Suppressor macrophage (primary cell): ENCODE measurements around the gene NEK6.
A peak's percentile ranks its signal among the peaks of the same experiment; 100 is the strongest.

Source experiments
- DNase-seq, 4 experiments: peaks; one replicate each; pipeline ENCODE4 v3.0.0-alpha.2; 2020 to 2022
- total RNA-seq, 17 experiments: gene quantifications; one replicate each; lab custom pipeline; 2026; ENCODE audit warnings: mixed read lengths in 6 of 17, inconsistent platforms in 3 of 17; lab: John Stamatoyannopoulos, UW

NEK6 gene
- total RNA-seq, result 142 to 360 (median 244) reads per million in 17 experiments

DNA sequence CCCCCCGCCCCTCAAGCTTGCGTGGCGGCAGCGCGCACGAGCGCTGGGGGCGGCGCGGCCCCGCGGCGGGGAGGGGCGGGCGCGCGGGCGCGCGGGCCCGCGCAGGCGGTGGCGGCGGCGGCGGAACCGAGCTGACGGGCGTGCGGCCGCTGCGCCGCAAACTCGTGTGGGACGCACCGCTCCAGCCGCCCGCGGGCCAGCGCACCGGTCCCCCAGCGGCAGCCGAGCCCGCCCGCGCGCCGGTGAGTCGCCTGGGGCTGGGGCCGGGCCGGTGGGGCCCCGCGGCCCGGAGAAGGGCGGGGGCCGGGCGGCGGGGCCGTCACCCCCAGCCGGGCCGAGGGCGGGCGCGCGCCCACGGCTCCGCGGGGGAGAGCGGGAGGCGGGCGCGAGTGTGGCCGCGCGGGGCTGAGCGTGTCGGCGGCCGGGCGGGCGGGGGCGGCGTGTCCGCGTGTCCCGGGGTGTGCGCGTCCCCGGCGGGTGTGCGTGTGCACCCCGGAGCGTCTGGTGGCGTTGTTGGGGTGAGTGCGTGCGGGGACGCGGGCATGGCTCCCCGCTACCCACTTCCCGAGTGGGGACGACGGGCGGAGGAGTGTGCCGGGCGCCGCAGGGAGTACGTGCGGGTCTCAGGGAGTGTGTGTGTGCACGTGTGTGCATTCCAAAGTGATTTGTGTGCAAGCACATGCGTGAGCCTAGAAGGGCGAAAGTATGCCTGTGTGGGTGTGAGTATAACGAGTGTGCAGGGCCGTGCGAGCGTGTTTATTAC lies at the start of gene NEK6:
NEK6 (plus strand) TSS at position 106 of the 763 bp plus-strand sequence. CDS start 44,016 bp downstream, outside the sequence.
- DNase-seq, result peak in 3 of 4 experiments; percentile 47 to 83 (median 75)

DNA sequence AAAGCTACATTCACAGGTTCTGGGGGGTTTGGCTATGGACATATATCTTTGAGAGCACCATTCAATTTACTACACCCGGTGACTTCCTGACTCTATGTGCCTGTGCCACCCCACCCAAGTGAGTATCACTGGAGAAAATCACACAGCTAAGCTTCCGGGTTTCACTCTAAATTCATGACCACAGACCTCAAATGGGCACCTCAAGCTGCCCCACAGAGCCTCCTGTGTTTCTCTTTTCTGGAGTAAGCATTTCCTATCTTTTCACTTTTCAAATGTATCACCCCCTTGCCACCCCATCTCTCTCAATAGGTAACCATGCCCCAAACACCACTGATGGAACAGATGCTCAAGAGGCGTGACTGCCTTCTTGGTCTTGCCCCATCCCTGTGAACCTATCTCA lies 49.2 kb upstream of the NEK6 start:
- DNase-seq, result no peak

- no peak for DNase-seq
These were observed 48.5 kb upstream of the NEK6 start for GRCh38 chr9:124209279-124209678.

GRCh38 chr9:124209774-124210173 lies 48.0 kb upstream of the NEK6 start:
- no peak for DNase-seq

GRCh38 chr9:124210697-124211096 lies 47.1 kb upstream of the NEK6 start:
- peak in 1 of 4 experiments; percentile 53 for DNase-seq

DNA sequence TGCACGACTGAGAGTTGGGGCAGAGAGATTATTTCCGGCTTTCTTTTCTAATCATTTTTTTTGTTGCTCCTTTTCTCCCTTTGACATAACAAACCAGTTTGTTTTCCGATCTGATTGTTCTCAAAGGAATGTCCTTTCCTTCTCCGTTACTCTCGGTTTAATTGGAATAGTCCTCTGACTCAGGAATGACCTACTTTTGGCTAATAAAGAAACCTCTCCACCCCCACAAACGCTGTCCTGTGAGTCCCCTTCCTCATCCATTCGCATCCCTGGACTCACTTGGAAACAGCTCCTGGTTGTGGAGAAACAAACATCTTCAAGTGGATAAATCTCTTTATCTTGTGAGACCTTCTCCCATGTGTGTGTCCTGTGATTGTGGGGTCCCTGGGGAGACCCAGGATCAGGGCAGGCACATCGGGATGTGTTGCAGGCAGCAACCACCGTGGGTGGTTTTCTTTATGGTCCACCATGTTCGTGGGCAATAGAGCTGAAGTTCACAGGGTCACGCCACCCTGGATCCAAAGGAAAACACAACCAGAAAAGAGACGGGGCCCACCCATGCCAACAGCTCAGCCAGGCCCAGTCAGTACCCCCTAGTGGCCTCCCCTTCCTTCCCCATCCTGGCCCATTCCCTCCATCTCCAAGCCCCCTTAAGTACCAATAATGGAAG lies 45.2 kb upstream of the NEK6 start:
- no peak for DNase-seq

DNA sequence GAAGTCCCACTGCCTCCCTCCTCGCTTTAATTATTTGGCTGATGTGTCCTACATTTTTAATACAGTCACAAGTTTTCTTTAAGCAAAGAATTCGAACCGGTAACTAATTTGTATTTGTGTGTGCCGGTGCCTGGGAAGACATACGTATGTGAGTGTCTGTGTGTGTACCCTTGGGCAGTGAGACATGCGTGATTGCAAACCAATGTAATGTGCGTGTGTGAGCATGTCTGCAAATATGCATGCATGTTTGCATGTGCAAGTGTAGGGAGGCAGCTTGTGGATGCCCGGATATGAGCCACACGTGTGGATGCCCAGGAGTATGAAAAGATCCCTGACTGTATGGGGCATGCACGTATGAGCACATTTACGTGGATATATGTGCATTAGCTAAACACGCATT lies 44.4 kb upstream of the NEK6 start:
- no peak for DNase-seq

DNA sequence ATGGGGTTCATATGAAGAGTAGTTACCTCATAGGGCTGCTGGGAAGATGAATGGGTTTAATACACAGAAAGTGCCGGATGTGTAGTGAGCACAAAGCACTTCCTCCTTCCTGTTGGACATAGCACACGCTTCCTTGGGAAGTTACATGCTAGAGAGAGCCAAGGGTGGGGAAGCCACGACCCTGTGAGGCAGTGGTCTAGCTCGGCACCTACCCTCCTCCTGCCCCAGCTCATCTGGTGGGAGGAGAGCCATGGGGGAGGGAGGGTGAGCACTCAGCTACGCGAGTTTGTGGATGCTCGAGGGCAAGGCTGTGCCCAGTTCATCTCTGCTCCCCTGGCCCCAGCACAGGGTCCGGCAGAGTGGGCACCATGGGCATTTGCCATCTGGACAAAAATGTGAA lies 43.6 kb upstream of the NEK6 start:
- peak in 2 of 4 experiments; percentile 50 to 53 for DNase-seq

DNA sequence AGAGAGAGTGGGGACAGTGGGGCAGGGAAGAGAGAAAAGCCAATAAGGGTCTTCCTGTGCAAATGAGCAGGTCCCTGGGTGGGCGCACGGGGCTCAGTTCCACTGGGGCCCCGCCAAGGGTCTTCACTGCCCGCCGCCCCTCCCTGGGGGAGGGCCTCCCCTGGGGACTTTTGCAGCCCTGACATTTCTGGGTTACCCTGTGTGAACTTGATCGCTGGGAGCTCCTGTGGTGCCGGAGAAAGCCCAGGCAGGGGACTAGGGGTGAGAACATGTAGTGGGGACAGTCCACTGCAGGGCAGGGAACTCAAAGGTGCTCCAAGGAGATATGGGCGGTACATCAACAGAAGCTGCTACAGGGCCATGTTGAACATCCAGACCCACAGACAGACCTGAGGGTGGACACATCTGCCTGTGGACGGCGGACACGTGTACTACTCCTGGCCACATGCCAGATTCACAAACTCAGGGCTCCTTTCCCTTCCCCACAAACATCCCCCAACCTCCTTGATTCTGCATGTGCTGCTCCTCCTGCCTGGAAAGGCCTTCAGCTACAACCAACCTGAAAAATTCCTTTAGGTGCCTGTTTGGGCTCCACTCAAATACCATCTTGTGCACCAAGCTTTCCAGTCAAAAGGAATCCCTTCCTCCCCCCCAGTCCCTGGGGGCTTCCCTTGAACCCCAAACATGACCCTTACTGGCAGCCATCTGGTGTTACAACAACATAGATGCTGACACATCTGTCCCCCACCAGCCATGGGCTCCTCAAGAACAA lies 43.0 kb upstream of the NEK6 start:
- no peak for DNase-seq

DNA sequence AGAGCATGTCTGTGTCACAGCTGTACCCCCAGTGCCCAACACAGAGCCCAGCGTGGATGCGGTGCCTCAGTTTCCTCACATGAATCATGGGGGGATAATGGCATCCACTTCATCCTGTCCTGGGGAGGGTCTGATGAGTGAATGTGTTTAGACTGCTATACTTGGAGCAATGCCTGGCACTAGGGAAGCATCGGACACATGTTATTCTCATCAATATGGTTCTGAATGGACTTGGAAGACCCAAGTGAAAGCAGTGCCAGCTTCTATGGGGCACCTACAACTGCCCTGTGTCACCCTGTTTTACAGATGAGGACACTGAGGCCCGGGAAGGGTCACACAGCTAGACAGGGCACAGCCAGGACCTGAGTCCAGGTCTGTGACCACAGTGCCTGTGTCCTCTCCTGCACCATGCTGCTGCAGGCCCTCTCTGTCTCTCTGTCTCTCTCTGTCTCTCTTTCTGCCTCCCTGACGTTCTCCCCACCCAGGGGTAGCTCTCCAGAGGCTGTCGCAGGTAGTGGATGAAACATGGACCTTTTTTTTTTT lies 42.3 kb upstream of the NEK6 start:
- no peak for DNase-seq

GRCh38 chr9:124215956-124216355 lies 41.8 kb upstream of the NEK6 start:
- no peak for DNase-seq

GRCh38 chr9:124216474-124217176 lies 41.1 kb upstream of the NEK6 start:
- DNase-seq, result peak; percentile 54 to 84 (median 76)

DNA sequence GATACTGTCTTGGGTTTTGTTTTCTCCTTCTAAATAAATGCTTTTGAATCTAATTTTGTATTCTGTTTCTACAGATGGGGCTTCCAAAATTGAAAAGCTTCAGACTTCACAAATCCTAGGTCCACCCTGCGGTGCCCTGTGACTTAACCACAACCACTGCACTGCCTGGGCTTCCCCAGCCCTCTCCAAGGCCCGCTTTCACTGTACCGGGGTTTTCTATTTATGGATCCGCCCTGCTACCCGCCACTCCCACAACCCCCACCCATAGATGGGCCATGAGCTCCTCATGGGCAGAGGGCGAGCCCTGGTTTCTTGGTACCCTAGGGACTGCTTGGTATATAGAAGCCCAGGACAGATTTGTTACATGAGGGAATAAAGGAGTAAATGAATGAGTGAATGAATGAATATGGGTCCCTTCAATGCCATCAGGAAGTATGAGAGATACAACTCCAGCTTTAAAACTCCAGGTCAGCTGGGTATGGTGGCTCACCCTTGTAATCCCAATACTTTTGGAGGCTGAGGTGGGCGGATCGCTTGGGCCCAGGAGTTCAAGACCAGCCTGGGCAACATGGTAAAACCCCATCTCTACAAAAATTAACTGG lies 39.8 kb upstream of the NEK6 start:
- peak; percentile 31 to 74 (median 61) for DNase-seq

DNA sequence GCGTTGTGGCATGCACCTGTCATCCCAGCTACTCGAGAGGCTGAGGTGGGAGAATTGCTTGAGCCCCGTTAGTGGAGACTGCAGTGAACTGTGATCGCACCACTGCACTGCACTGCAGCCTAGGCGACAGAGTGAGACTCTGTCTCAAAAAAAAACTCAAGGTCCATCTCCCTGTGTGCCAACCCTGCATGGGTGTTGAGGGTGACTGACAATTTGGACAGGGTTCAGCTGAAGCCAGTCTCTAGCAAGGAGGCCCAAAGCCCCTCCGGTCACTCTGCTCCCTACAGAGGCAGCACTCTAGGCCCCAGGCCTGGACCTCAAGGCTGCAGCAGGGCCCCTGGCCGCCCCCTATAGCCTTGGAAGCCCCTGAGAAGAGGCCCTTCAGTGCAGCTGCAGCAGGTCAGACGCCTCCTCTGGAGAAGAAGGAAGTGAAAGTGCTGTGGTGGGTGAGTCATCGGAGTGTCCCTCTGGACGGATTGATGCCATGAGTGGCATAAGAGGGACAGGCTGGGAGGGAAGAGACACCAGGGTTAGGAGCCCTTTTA lies 39.2 kb upstream of the NEK6 start:
- DNase-seq, result peak; percentile 90 to 96 (median 94)

- DNase-seq, result peak; percentile 51 to 80 (median 70)
These were observed 38.7 kb upstream of the NEK6 start for GRCh38 chr9:124218987-124219461.

- DNase-seq, result peak in 3 of 4 experiments; percentile 35 to 58 (median 55)
These were observed 36.8 kb upstream of the NEK6 start for GRCh38 chr9:124220946-124221451.

DNA sequence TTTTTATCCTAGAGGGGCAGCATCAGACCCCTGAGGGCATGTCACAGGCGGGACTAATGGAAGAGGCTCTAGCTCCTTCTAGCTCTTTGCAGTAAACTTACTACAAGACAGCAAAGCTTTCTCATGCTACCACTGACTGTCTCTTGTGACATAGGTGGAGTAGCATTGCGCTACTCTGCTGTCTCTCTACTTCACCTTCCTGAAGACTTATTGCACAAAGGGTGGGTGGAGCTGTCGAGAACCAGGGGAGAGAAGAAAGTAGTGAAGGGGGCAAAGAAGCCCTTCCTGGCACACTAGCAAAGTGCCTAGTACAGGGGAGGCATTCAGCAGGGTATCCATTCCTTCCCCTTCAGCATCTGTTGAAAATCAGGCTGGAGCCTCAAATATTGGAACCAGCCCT lies 36.1 kb upstream of the NEK6 start:
- DNase-seq, result peak in 3 of 4 experiments; percentile 40 to 52 (median 48)

- DNase-seq, result no peak
These were observed 35.6 kb upstream of the NEK6 start for GRCh38 chr9:124222109-124222508.

DNA sequence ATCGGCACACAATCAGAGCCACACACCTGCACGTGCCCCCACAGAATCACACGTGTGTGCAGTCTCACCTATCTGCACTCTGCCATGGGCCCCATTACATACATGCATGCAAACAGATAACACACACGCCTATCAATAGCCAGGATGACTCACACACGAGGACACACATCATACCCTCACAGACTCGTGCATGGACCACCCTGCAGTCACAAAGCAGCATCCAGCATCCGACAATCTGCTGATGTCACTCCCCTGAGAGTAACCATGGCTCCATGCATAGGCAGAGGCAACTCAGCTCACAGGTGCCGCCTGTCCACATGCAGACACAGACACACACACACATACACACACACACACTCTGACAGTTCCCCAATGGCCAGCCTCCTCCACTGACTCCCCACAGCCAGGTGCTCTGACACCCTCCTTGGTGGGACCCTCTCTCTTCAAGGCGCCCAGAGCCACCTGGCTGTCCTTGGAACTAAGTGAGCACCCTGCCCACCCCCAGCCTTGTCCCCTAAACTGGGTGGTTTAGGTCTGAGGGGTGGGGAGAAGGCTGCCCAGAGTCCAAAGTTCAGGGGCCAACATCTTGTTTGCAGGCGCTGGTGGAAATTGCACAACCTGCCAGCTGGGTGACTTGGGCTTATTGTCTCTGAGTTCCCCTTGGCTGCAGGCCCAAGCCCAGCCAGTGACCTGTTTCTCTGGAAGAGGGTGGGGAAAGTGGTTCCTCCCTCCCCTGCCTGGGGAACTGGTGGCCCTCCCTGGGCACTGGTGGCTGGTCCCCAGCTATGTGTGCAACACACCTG lies 34.6 kb upstream of the NEK6 start:
- DNase-seq, result peak; percentile 90 to 95 (median 94)

DNA sequence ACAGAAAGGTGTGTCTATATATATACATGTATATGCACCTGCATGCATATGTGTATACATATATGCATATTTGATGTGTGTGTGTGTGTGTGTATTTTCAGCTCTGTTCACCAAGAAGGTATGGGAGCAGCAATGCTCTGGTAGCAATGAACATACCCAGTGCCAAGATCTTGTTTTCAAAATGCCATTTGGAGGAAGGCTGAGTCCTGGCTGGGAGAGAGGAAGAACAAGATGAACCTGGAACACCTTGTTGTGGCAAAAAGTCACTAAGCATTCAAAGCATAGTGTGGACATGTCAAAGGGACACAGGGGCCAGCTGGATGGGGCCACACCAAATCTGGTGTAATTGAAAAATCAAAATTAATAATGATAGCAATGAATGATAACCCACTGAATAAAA lies 31.8 kb upstream of the NEK6 start:
- no peak for DNase-seq
